NCI-H2107 (cell line): ENCODE data around the gene HMCN1.
A peak's percentile ranks its signal among the peaks of the same experiment; 100 is the strongest.
"Not testable (repeated sequence)": the region's sequence is repeated elsewhere in the genome, so short reads cannot be mapped to it uniquely, and the experiment has no call there.

Experiments used
- DNase-seq: peaks from one replicate; lab custom pipeline; 2025; lab: John Stamatoyannopoulos, UW

Gene HMCN1

GRCh38 chr1:186202776-186203175, 468.6 kb downstream of the HMCN1 start:
- no peak for DNase-seq

GRCh38 chr1:186206048-186206570, 471.9 kb downstream of the HMCN1 start:
- DNase-seq: no peak

- DNase-seq: no peak
These were observed 473.3 kb downstream of the HMCN1 start for GRCh38 chr1:186207391-186208085.

GRCh38 chr1:186208405-186209129, 474.4 kb downstream of the HMCN1 start:
- no peak for DNase-seq

GRCh38 chr1:186210258-186210657, 476.1 kb downstream of the HMCN1 start:
- no peak for DNase-seq

- DNase-seq: not testable (repeated sequence)
These were observed 477.4 kb downstream of the HMCN1 start for GRCh38 chr1:186211583-186211982.

GRCh38 chr1:186212568-186213224, 478.5 kb downstream of the HMCN1 start:
- DNase-seq: peak; percentile 54

- no peak for DNase-seq
These were observed 479.0 kb downstream of the HMCN1 start for GRCh38 chr1:186213225-186213607.

GRCh38 chr1:186214791-186215190, 480.6 kb downstream of the HMCN1 start:
- no peak for DNase-seq

- no peak for DNase-seq
These were observed 481.4 kb downstream of the HMCN1 start for GRCh38 chr1:186215636-186216035.

- no peak for DNase-seq
These were observed 484.6 kb downstream of the HMCN1 start for GRCh38 chr1:186218654-186219352.

- no peak for DNase-seq
These were observed 485.9 kb downstream of the HMCN1 start for GRCh38 chr1:186220067-186220466.

GRCh38 chr1:186220911-186221310, 486.7 kb downstream of the HMCN1 start:
- DNase-seq: no peak

GRCh38 chr1:186225096-186225495, 490.9 kb downstream of the HMCN1 start:
- DNase-seq: no peak

- DNase-seq: no peak
These were observed 494.6 kb downstream of the HMCN1 start for GRCh38 chr1:186228749-186229148.

- no peak for DNase-seq
These were observed 497.8 kb downstream of the HMCN1 start for GRCh38 chr1:186231861-186232436.

GRCh38 chr1:186234976-186235686, 500.9 kb downstream of the HMCN1 start:
- no peak for DNase-seq

GRCh38 chr1:186235696-186236095, 501.5 kb downstream of the HMCN1 start:
- DNase-seq: no peak

- DNase-seq: no peak
These were observed 502.7 kb downstream of the HMCN1 start for GRCh38 chr1:186236921-186237320.

- no peak for DNase-seq
These were observed 505.0 kb downstream of the HMCN1 start for GRCh38 chr1:186239171-186239570.

- no peak for DNase-seq
These were observed 506.2 kb downstream of the HMCN1 start for GRCh38 chr1:186240436-186240835.
